Astrocyte (in vitro differentiated cells and primary cell): ENCODE data around the gene GPR37L1. TPM values are rescaled to one million over a fixed set of nuclear protein-coding genes. Genes with fewer than 3 reads are reported as not detected.
"Not testable (repeated sequence)": the region's sequence is repeated elsewhere in the genome, so short reads cannot be mapped to it uniquely, and the experiment has no call there.

Experiments used
- DNase-seq: peaks from one replicate; pipeline ENCODE4 v3.0.0-alpha.2; 2010; ENCODE audit warnings: low read depth
- FAIRE-seq: peaks from 2 replicates; lab custom pipeline; 2011; peaks lifted over from hg19 to GRCh38; lab: Jason Lieb, UNC
- H2AFZ ChIP-seq: 2 replicates; pipeline ENCODE4 v1.6.0; 2012; ENCODE audit warnings: low read depth, low read length, inconsistent platforms
- H3K27ac ChIP-seq: 2 replicates; pipeline ENCODE4 v1.5.1; 2011; ENCODE audit warnings: low read depth, low read length, inconsistent platforms
- H3K27me3 ChIP-seq: 2 replicates; pipeline ENCODE4 v1.6.0; 2011; ENCODE audit warnings: low read length, inconsistent platforms; ENCODE audit not compliant: insufficient read depth
- H3K36me3 ChIP-seq: 2 replicates; pipeline ENCODE4 v1.5.1; 2011; ENCODE audit warnings: low read length, inconsistent platforms; ENCODE audit not compliant: insufficient read depth
- H3K4me1 ChIP-seq: 2 replicates; pipeline ENCODE4 v1.5.1; 2011; ENCODE audit warnings: low read length, inconsistent platforms; ENCODE audit not compliant: insufficient read depth
- H3K4me2 ChIP-seq: 2 replicates; pipeline ENCODE4 v1.6.0; 2012; ENCODE audit warnings: low read length, inconsistent platforms
- H3K4me3 ChIP-seq: 2 replicates; pipeline ENCODE4 v1.5.1; 2011; ENCODE audit warnings: low read depth, mild to moderate bottlenecking, low read length, inconsistent platforms; ENCODE audit not compliant: insufficient read depth
- H3K79me2 ChIP-seq: 2 replicates; pipeline ENCODE4 v1.6.0; 2012; ENCODE audit warnings: mild to moderate bottlenecking, low read length, inconsistent platforms; ENCODE audit not compliant: insufficient read depth
- H3K9ac ChIP-seq: 2 replicates; pipeline ENCODE4 v1.6.0; 2012; ENCODE audit warnings: mild to moderate bottlenecking, low read length, inconsistent platforms
- H3K9me3 ChIP-seq: 2 replicates; pipeline ENCODE4 v1.5.1; 2012; ENCODE audit warnings: low read depth, mild to moderate bottlenecking, low read length, inconsistent platforms; ENCODE audit not compliant: insufficient read depth
- H4K20me1 ChIP-seq: 2 replicates; pipeline ENCODE4 v1.6.0; 2012; ENCODE audit warnings: low read length, inconsistent platforms; ENCODE audit not compliant: insufficient read depth
- H3K27ac Mint-ChIP-seq: one replicate; pipeline ENCODE4 v1.8.0; 2021; ENCODE audit warnings: mild to moderate bottlenecking, mixed read lengths; ENCODE audit not compliant: unreplicated experiment
- H3K27me3 Mint-ChIP-seq: one replicate; pipeline ENCODE4 v1.8.0; 2021; ENCODE audit warnings: low read depth, mixed read lengths; ENCODE audit not compliant: unreplicated experiment
- H3K36me3 Mint-ChIP-seq: one replicate; pipeline ENCODE4 v1.8.0; 2021; ENCODE audit warnings: low read depth, mixed read lengths; ENCODE audit not compliant: unreplicated experiment
- H3K4me1 Mint-ChIP-seq: one replicate; pipeline ENCODE4 v1.8.0; 2021; ENCODE audit warnings: low read depth, mixed read lengths; ENCODE audit not compliant: unreplicated experiment
- H3K4me3 Mint-ChIP-seq: one replicate; pipeline ENCODE4 v1.8.0; 2021; ENCODE audit warnings: mild to moderate bottlenecking, moderate library complexity, mixed read lengths; ENCODE audit not compliant: unreplicated experiment
- H3K9me3 Mint-ChIP-seq: one replicate; pipeline ENCODE4 v1.8.0; 2021; ENCODE audit warnings: mild to moderate bottlenecking, mixed read lengths; ENCODE audit not compliant: unreplicated experiment
- EZH2 ChIP-seq: IDR thresholded peaks from 2 replicates; pipeline ENCODE4 v1.6.1; 2012; ENCODE audit warnings: mild to moderate bottlenecking, low read length, inconsistent platforms; ENCODE audit not compliant: insufficient read depth
- total RNA-seq: library from RNA; stranded (reverse); gene quantifications from 2 replicates; pipeline ENCODE4 v1.2.1, GENCODE V29; 2021
- TF ChIP-seq, protein P1 (sequence below): IDR thresholded peaks from 2 replicates; pipeline ENCODE4 v1.5.1; 2011; ENCODE audit warnings: low read depth, mild to moderate bottlenecking, inconsistent platforms, low read length, moderate library complexity; ENCODE audit not compliant: insufficient read depth

GPR37L1 gene
- total RNA-seq, 1 donor from 2014 or later: not detected

DNA sequence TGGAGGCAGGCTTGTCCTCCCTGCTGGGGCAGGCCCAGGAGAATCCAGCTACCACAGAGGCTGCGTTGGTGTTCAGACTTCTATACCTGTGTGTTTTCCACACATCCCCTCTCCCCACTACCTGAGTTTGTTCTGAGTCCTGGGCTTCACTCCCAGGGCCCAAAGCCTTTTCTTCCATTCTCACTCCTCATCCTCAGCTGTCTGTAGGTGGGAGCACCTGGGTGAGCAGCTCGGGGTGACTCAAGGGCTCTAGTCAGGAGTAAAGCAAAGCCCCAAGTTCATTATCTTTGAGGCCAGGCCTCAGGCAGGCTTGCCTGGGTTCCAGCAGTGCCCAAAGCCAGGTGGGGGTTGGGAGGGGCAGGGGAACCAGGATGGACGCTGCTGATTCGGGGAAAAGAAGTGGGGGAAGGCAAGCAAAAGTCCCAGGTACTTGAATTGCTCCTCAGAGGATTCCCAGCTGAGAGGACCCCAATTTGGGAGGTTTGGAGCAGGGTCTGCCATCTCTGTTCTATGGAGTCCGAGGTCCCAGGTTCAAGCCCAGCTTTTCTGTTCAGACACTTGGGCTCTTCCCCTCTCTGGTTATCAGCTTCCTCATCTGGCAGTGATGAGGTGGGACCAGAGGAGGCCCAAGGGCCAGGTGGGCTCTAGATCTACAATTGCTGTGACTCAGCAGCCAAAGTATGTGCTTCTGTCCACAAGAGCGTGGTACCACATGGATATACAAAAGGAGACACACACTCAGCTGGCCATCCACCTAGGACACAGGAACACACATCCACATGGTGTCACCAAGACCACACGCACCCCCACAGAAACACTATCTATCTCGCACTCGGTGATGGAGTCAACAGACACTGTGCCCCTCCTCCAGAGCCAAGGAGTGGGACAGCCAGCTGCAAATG lies 43.5 kb downstream of the GPR37L1 start:
- H3K36me3 Mint-ChIP-seq: no peaks in the 10 kb centered on the region
- H3K27ac Mint-ChIP-seq: no peak overlapping the region
- no peak overlapping the region for H3K9ac ChIP-seq
- H3K4me3 Mint-ChIP-seq: no peak overlapping the region
- no peak for DNase-seq
- H3K27me3 Mint-ChIP-seq: peaks cover 17% of the 10 kb centered on the region
- H3K9me3 ChIP-seq: no peaks in the 10 kb centered on the region
- H3K9me3 Mint-ChIP-seq: no peaks in the 10 kb centered on the region
- TF ChIP-seq EZH2: no peak
- TF ChIP-seq, protein P1, sequence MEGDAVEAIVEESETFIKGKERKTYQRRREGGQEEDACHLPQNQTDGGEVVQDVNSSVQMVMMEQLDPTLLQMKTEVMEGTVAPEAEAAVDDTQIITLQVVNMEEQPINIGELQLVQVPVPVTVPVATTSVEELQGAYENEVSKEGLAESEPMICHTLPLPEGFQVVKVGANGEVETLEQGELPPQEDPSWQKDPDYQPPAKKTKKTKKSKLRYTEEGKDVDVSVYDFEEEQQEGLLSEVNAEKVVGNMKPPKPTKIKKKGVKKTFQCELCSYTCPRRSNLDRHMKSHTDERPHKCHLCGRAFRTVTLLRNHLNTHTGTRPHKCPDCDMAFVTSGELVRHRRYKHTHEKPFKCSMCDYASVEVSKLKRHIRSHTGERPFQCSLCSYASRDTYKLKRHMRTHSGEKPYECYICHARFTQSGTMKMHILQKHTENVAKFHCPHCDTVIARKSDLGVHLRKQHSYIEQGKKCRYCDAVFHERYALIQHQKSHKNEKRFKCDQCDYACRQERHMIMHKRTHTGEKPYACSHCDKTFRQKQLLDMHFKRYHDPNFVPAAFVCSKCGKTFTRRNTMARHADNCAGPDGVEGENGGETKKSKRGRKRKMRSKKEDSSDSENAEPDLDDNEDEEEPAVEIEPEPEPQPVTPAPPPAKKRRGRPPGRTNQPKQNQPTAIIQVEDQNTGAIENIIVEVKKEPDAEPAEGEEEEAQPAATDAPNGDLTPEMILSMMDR: no peak
- FAIRE-seq: no peak
- H4K20me1 ChIP-seq: no peaks in the 10 kb centered on the region
- no peak overlapping the region for H2AFZ ChIP-seq
- peaks cover 5% of the 10 kb centered on the region for H3K4me1 Mint-ChIP-seq
- no peaks in the 10 kb centered on the region for H3K79me2 ChIP-seq
- H3K4me1 ChIP-seq: no peaks in the 10 kb centered on the region
- no peak overlapping the region for H3K27ac ChIP-seq
- H3K27me3 ChIP-seq: no peaks in the 10 kb centered on the region
- H3K36me3 ChIP-seq: no peaks in the 10 kb centered on the region
- H3K4me2 ChIP-seq: no peak overlapping the region
- H3K4me3 ChIP-seq: no peak overlapping the region

DNA sequence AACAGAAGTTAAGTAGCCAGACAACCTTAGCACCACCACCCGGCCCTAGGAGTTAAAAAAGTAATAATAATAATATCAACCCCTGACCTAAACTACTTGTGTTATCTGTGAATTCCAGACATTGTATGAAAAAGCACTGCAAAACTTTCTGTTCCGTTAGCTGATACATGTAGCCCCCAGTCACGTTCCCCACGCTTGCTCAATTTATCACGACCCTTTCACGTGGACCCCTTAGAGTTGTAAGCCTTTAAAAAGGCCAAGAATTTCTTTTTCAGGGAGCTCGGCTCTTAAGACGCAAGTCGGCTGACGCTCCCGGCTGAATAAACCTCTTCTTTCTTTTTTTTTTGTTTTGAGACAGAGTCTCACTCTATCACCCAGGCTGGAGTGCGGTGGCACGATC lies 44.3 kb downstream of the GPR37L1 start:
- H3K27ac Mint-ChIP-seq, DNase-seq: not testable (repeated sequence)

DNA sequence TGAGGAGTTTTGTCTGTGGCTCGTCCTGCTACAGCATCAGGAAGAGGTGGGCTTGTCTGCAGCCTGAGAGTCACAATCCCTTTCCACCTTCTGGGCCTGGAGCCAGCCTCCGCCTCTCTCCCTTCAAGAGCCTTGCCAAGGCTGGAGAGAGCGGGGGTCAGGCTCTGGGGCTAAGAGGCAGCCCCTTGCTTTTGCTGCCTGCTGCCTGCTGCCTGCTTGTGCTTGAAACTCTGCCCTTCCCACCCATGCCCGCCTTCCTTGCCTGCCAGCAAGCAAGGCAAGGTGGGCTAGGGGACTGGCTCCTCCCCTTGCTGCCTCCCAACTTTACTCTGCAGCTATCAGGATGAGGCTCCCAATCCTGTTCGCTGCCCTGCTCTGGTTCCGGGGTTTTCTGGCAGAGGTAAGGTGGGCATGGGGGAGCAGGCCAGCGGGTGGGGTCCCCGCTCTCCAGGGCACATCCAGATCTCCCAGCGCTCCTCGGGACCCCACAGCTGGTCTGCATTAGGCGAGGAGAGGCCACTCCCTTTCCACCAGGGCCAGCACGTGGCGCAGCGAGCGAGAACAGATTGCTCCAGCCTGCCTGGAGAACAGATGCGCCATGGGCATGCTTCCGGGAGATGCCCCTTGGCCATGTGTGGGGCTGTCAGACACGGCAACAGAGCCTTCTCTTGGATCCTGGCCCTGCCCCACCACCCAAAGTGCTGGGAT lies 45.1 kb downstream of the GPR37L1 start:
- Histone ChIP-seq H3K4me1 (no peaks in the 10 kb centered on the region), H3K27me3 (no peaks in the 10 kb centered on the region), H3K4me3 (no peak overlapping the region), H3K9ac (no peak overlapping the region), H3K36me3 (no peaks in the 10 kb centered on the region), H3K79me2 (no peaks in the 10 kb centered on the region), H2AFZ (no peak overlapping the region), H3K9me3 (no peaks in the 10 kb centered on the region), H3K27ac (no peak overlapping the region), H3K4me2 (no peak overlapping the region), H4K20me1 (no peaks in the 10 kb centered on the region)
- H3K27ac Mint-ChIP-seq: no peak overlapping the region
- no peaks in the 10 kb centered on the region for H3K36me3 Mint-ChIP-seq
- DNase-seq (no peak), FAIRE-seq (no peak)
- no peak for TF ChIP-seq EZH2
- TF ChIP-seq, protein P1: no peak
- peaks cover 4% of the 10 kb centered on the region for H3K4me1 Mint-ChIP-seq
- no peaks in the 10 kb centered on the region for H3K9me3 Mint-ChIP-seq
- no peak overlapping the region for H3K4me3 Mint-ChIP-seq
- H3K27me3 Mint-ChIP-seq: peaks cover 13% of the 10 kb centered on the region

More for the DNA sequence above, 44.3 kb downstream of the GPR37L1 start:
- H3K4me2 ChIP-seq, H4K20me1 ChIP-seq, H3K36me3 Mint-ChIP-seq, H3K4me3 Mint-ChIP-seq, H3K4me1 Mint-ChIP-seq, H3K9me3 ChIP-seq, H3K4me1 ChIP-seq, FAIRE-seq, H3K9ac ChIP-seq, H3K36me3 ChIP-seq, H3K27me3 ChIP-seq, H2AFZ ChIP-seq, H3K4me3 ChIP-seq, H3K9me3 Mint-ChIP-seq, H3K79me2 ChIP-seq, H3K27ac ChIP-seq: not testable (repeated sequence)
- peaks cover 14% of the 10 kb centered on the region for H3K27me3 Mint-ChIP-seq
